Ascending aorta (tissue), 2 donors: Measurements from ENCODE around the gene LHFPL2. TPM values are rescaled to one million over a fixed set of nuclear protein-coding genes. Genes with fewer than 3 reads are reported as not detected.
A peak's percentile ranks its signal among the peaks of the same experiment; 100 is the strongest.
"Not testable (repeated sequence)": the region's sequence is repeated elsewhere in the genome, so short reads cannot be mapped to it uniquely, and the experiment has no call there.

Experiments
- DNase-seq, 2 donors: peaks; one replicate each; pipeline ENCODE4 v3.0.0-alpha.2; 2019; ENCODE audit warnings: low spot score in 2 of 2
- H3K27ac ChIP-seq, 2 donors: fragments of 200-600 bp; sonication (generic); one replicate each; pipeline ENCODE4 v1.5.1; 2016 to 2017; ENCODE audit warnings: mild to moderate bottlenecking in 1 of 2
- H3K27me3 ChIP-seq: fragments of 200-600 bp; sonication (generic); one replicate; pipeline ENCODE4 v1.5.1; 2017
- H3K36me3 ChIP-seq, 2 donors: fragments of 200-600 bp; sonication (generic); one replicate each; pipeline ENCODE4 v1.5.1; 2016
- H3K4me1 ChIP-seq, 2 donors: fragments of 200-600 bp; sonication (generic); one replicate each; pipeline ENCODE4 v1.5.1; 2016 to 2017; ENCODE audit warnings: mild to moderate bottlenecking in 1 of 2
- H3K4me3 ChIP-seq, 2 donors: fragments of 200-600 bp; sonication (generic); one replicate each; pipeline ENCODE4 v1.5.1; 2016 to 2017; ENCODE audit warnings: mild to moderate bottlenecking in 1 of 2
- H3K9me3 ChIP-seq, 2 donors: fragments of 200-600 bp; sonication (generic); one replicate each; pipeline ENCODE4 v1.5.1; 2016
- intact Hi-C: fragments of 100-400 bp; cut with DNase I; formaldehyde crosslinking; loops from one replicate; pipeline ENCODE4 v1.15.1; 2023
- total RNA-seq: library from RNA; depleted of rRNA; stranded (reverse); fragments of >200 nt; gene quantifications from one replicate; pipeline ENCODE4 v1.1.0, GENCODE V29; 2016
- TF ChIP-seq, protein P1 (sequence below), 3 experiments: fragments of 200-600 bp in 2 of 3; fragments of 450-650 bp in 1 of 3; sonication (generic) in 2 of 3; IDR thresholded peaks; one replicate each; pipeline ENCODE4 v1.5.1; 2016 to 2019; ENCODE audit warnings: antibody characterized with exemption in 3 of 3, mild to moderate bottlenecking in 1 of 3, moderate library complexity in 1 of 3

Gene LHFPL2
- total RNA-seq, 1 donor from 2014 or later: 9.7 TPM

DNA sequence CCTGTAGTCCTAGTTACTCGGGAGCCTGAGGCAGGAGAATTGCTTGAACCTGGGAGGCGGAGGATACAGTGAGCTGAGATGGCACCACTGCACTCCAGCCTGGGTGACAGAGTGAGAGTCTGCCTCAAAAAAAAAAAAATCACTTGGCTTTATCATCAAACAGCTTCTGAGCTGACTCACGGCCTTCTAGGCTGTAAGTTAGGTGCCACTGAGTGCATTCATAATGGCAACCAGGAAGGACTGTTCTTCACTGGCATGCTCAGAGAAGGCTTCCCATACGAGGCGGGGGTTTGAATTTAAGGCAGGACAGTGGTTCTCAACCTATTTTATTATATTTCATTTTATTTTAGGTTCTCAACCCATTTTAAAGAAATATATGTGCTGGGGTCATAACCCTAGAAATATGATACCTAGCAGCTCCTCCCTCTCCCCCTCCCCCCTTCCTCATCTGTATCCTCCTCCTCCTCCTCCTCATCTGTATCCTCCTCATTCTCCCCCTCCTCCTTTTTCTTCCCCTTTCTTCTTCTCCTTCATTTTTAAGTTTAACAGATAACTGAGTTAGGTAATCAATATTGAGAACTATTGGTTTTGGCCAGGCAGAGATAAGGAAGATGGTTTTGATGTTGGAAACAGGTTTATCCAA is 19.0 kb upstream of the LHFPL2 start:
- H3K9me3 ChIP-seq: no peaks in the 10 kb centered on the region
- no peak overlapping the region for H3K4me3 ChIP-seq
- H3K27ac ChIP-seq: no peak overlapping the region
- peaks cover 0 to 3% of the 10 kb centered on the region in 2 donors for H3K4me1 ChIP-seq
- intact Hi-C loops: no loop called here
- no peaks in the 10 kb centered on the region for H3K36me3 ChIP-seq
- no peaks in the 10 kb centered on the region for H3K27me3 ChIP-seq
- no peak for DNase-seq
- TF ChIP-seq, protein P1, sequence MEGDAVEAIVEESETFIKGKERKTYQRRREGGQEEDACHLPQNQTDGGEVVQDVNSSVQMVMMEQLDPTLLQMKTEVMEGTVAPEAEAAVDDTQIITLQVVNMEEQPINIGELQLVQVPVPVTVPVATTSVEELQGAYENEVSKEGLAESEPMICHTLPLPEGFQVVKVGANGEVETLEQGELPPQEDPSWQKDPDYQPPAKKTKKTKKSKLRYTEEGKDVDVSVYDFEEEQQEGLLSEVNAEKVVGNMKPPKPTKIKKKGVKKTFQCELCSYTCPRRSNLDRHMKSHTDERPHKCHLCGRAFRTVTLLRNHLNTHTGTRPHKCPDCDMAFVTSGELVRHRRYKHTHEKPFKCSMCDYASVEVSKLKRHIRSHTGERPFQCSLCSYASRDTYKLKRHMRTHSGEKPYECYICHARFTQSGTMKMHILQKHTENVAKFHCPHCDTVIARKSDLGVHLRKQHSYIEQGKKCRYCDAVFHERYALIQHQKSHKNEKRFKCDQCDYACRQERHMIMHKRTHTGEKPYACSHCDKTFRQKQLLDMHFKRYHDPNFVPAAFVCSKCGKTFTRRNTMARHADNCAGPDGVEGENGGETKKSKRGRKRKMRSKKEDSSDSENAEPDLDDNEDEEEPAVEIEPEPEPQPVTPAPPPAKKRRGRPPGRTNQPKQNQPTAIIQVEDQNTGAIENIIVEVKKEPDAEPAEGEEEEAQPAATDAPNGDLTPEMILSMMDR (IDR thresholded peaks at IDR 0.05): no peak

DNA sequence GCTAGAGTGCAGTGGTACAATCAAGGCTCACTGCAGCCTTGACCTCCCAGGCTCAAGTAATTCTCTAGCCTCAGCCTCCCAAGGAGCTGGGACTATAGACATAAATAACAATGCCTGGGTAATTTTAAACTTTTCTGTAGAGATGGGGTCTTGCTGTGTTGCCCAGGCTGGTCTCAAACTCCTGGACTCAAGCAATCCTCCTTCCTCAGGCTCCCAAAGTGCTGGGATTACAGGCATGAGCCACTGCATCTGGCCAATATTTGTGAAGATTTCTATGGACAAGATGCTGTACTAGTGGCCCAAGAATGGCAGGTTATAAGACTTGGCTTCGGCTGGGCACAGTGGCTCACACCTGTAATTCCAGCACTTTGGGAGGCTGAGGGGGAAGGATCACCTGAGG is 18.4 kb upstream of the LHFPL2 start:
- H3K36me3 ChIP-seq, H3K4me1 ChIP-seq, H3K27me3 ChIP-seq, H3K9me3 ChIP-seq, H3K4me3 ChIP-seq, intact Hi-C loops, DNase-seq, H3K27ac ChIP-seq: not testable (repeated sequence)

DNA sequence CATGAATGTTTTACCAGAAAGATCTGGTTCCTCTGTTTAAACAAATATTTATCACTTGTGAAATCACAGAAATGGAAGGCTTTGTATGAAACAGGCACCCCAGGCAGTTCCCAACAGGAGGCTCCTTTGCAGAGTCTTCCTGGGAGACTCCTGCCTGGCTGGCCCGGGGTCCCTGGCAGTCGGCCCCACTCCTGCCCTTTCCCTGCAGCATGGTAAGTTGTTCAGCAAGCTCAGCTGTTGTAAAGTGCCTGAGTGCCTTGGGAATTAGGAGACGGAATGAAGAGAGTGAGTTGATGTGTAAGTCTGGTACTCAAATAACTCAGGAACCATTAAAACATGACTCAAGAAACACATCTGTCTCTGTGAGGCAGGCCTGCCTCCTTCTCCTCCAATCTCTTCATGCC is 17.5 kb upstream of the LHFPL2 start:
- Histone ChIP-seq H3K4me3 (no peak overlapping the region), H3K27me3 (no peaks in the 10 kb centered on the region), H3K27ac (peak overlapping the region in 1 of 2 donors; percentile 27), H3K36me3 (no peaks in the 10 kb centered on the region), H3K4me1 (peaks cover 0 to 3% of the 10 kb centered on the region in 2 donors), H3K9me3 (no peaks in the 10 kb centered on the region)
- TF ChIP-seq, protein P1 (IDR thresholded peaks at IDR 0.05): no peak
- DNase-seq: no peak
- intact Hi-C loops: no loop called here

DNA sequence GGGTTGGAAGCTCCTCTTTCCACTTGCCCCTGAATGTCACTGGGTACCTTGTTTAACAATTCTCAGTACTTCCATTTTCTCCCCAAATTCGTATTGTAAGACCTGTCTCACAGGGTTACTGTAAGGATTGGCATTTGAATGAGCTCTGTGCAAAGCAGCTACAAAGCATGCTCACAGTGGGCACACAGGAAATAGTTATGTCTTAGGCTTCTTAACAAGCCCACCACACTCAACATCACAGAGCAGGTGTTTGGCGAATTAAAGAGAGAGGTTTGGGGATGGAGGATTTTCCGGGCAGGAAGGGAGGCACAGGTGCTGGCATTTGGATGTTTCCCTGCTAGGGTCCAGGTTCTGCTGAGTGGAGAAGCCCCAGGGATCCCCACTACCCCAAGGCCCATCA is 17.0 kb upstream of the LHFPL2 start:
- intact Hi-C loops: no loop called here
- peaks cover 0 to 3% of the 10 kb centered on the region in 2 donors for H3K4me1 ChIP-seq
- no peak for DNase-seq
- H3K27ac ChIP-seq: no peak overlapping the region
- H3K27me3 ChIP-seq: no peaks in the 10 kb centered on the region
- TF ChIP-seq, protein P1 (IDR thresholded peaks at IDR 0.05): no peak
- no peaks in the 10 kb centered on the region for H3K9me3 ChIP-seq
- H3K36me3 ChIP-seq: no peaks in the 10 kb centered on the region
- no peak overlapping the region for H3K4me3 ChIP-seq

DNA sequence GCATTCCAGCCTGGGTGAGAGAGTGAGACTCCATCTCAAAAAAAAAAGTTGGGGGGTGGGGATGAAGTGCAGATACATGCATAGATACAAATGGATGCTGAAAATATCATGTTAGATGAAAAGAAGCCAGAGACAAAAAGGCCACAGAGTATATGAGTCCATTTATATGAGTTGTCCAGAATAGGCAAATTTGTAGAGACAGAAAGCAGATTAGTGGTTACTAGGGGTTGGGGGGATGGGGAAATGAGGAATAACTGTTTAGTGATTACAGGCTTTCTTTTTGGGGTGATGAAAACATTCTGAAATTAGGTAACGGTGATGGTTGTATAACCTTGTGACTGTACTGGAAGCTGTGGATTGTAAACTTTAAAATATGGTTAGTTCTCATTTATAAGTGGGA is 13.8 kb upstream of the LHFPL2 start:
- H3K27ac ChIP-seq: no peak overlapping the region
- peaks cover 0 to 7% of the 10 kb centered on the region in 2 donors for H3K4me1 ChIP-seq
- TF ChIP-seq, protein P1 (IDR thresholded peaks at IDR 0.05): no peak
- no peak for DNase-seq
- H3K4me3 ChIP-seq: no peak overlapping the region
- H3K36me3 ChIP-seq: no peaks in the 10 kb centered on the region
- intact Hi-C loops: no loop called here
- no peaks in the 10 kb centered on the region for H3K27me3 ChIP-seq
- no peaks in the 10 kb centered on the region for H3K9me3 ChIP-seq

DNA sequence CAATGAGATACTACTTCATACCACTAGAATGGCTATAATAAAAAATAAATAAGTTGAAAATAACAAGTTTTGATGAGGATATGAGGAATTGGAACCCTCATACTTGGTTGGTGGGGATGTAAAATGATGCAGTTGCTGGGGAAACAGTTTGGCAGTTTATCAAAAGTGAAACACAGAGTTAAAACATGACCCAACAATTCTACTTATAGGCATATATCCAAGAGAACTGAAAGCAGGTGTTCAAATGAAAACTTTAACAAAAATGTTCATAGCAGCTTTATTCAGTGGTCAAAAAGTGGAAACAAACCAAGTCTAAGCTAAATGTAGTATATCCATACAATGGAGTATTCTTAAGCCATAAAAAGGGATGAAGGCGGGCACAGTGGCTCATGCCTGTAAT is 13.1 kb upstream of the LHFPL2 start:
- DNase-seq: no peak
- Histone ChIP-seq H3K27ac (no peak overlapping the region), H3K4me1 (peaks cover 0 to 7% of the 10 kb centered on the region in 2 donors), H3K9me3 (no peaks in the 10 kb centered on the region), H3K27me3 (no peaks in the 10 kb centered on the region), H3K36me3 (no peaks in the 10 kb centered on the region), H3K4me3 (no peak overlapping the region)
- TF ChIP-seq, protein P1 (IDR thresholded peaks at IDR 0.05): no peak
- intact Hi-C loops: no loop called here
